Measurements from ENCODE around the gene TMEM119. TPM values are rescaled to one million over a fixed set of nuclear protein-coding genes. Genes with fewer than 3 reads are reported as not detected.

The TMEM119 gene
- polyA plus RNA-seq, 1 of the 3 experiments (the other 2 are of a cell fraction) = 25.7 TPM

- no peak for DNase-seq
- Histone ChIP-seq H3K9me2 (no peaks in the 10 kb centered on the region), H3K27ac (ENCODE audit: low read depth in 2 of 2, low read length in 1 of 2) (peak overlapping the region; percentile 30 to 78), H3K27me3 (ENCODE audit: insufficient read depth) (no peaks in the 10 kb centered on the region), H3F3A (replicated peaks; ENCODE audit: insufficient read depth) (peaks cover 28% of the 10 kb centered on the region), H3K4me2 (peak overlapping the region; percentile 67; the same call in 1 of the 2 replicates), H3K4me3 (ENCODE audit: low read depth in 2 of 2, low read length in 1 of 2) (no peak overlapping the region), H3K36me3 (replicated peaks in 1 of 2; ENCODE audit: control insufficient read depth in 1 of 2, insufficient read depth in 2 of 2, low read length in 1 of 2) (no peaks in the 10 kb centered on the region), H2AFZ (ENCODE audit: low read depth) (no peak overlapping the region; the same call in 1 of the 2 replicates), H4K20me1 (ENCODE audit: insufficient read depth) (no peaks in the 10 kb centered on the region), H3K9ac (peak overlapping the region; percentile 64), H3K9me3 (no peaks in the 10 kb centered on the region), H3K4me1 (ENCODE audit: control insufficient read depth in 1 of 2, insufficient read depth in 2 of 2, low read depth in 1 of 2, low read length in 1 of 2) (peaks cover 17 to 29% of the 10 kb centered on the region in 2 experiments; a peak in 3 of 4 replicates), H3K79me2 (ENCODE audit: insufficient read depth) (no peaks in the 10 kb centered on the region; the same call in 1 of the 2 replicates)
- POLR2A ChIA-PET = no interaction called here
- WGBS (ENCODE audit: low lambda C conversion rate) = 39% methylated on average over 12 of the region's 17 CpGs
- CTCF ChIA-PET = interaction anchor here (1.3 to 7.4 kb wide), 6 partner anchors 11 to 173 kb away, joined by 3 to 62 read pairs (median 6); no protein-coding TSS in a partner anchor
- TF ChIP-seq TEAD4 (IDR thresholded peaks at IDR 0.05; ENCODE audit: borderline replicate concordance, insufficient read depth) = 0 out of 2 replicates have a peak, but pooled peaks have one; percentile 8
- peak; percentile 49 for TF ChIP-seq MAX (IDR thresholded peaks at IDR 0.05; ENCODE audit: low read depth)
- TF ChIP-seq MXI1 (IDR thresholded peaks at IDR 0.05; ENCODE audit: low read depth, low read length) = no peak
- TF ChIP-seq FOXJ3 (CRISPR knock-in tag; IDR thresholded peaks at IDR 0.05) = no peak
- TF ChIP-seq, protein P1, sequence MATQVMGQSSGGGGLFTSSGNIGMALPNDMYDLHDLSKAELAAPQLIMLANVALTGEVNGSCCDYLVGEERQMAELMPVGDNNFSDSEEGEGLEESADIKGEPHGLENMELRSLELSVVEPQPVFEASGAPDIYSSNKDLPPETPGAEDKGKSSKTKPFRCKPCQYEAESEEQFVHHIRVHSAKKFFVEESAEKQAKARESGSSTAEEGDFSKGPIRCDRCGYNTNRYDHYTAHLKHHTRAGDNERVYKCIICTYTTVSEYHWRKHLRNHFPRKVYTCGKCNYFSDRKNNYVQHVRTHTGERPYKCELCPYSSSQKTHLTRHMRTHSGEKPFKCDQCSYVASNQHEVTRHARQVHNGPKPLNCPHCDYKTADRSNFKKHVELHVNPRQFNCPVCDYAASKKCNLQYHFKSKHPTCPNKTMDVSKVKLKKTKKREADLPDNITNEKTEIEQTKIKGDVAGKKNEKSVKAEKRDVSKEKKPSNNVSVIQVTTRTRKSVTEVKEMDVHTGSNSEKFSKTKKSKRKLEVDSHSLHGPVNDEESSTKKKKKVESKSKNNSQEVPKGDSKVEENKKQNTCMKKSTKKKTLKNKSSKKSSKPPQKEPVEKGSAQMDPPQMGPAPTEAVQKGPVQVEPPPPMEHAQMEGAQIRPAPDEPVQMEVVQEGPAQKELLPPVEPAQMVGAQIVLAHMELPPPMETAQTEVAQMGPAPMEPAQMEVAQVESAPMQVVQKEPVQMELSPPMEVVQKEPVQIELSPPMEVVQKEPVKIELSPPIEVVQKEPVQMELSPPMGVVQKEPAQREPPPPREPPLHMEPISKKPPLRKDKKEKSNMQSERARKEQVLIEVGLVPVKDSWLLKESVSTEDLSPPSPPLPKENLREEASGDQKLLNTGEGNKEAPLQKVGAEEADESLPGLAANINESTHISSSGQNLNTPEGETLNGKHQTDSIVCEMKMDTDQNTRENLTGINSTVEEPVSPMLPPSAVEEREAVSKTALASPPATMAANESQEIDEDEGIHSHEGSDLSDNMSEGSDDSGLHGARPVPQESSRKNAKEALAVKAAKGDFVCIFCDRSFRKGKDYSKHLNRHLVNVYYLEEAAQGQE (IDR thresholded peaks at IDR 0.05; ENCODE audit: low read depth, low read length) = no peak
- TF ChIP-seq EZH2phosphoT487 (IDR thresholded peaks at IDR 0.05; ENCODE audit: borderline replicate concordance, low read depth) = no peak
- TF ChIP-seq, protein P2, sequence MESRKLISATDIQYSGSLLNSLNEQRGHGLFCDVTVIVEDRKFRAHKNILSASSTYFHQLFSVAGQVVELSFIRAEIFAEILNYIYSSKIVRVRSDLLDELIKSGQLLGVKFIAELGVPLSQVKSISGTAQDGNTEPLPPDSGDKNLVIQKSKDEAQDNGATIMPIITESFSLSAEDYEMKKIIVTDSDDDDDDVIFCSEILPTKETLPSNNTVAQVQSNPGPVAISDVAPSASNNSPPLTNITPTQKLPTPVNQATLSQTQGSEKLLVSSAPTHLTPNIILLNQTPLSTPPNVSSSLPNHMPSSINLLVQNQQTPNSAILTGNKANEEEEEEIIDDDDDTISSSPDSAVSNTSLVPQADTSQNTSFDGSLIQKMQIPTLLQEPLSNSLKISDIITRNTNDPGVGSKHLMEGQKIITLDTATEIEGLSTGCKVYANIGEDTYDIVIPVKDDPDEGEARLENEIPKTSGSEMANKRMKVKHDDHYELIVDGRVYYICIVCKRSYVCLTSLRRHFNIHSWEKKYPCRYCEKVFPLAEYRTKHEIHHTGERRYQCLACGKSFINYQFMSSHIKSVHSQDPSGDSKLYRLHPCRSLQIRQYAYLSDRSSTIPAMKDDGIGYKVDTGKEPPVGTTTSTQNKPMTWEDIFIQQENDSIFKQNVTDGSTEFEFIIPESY (IDR thresholded peaks at IDR 0.05; ENCODE audit: borderline replicate concordance, low read depth) = no peak
- TF ChIP-seq GATA2 (CRISPR knock-in tag; IDR thresholded peaks at IDR 0.05) = no peak
- TF ChIP-seq NFIC (IDR thresholded peaks at IDR 0.05; ENCODE audit: borderline replicate concordance) = no peak
- TF ChIP-seq RXRA (IDR thresholded peaks at IDR 0.05; ENCODE audit: borderline replicate concordance, low read depth) = no peak; the same call in 1 of the 2 replicates
- TF ChIP-seq USF1 (IDR thresholded peaks at IDR 0.05; ENCODE audit: borderline replicate concordance, low read depth) = no peak
- no peak; a peak in 1 of 4 replicates for TF ChIP-seq EP300 (IDR thresholded peaks at IDR 0.05; ENCODE audit: borderline replicate concordance in 1 of 2, low read depth in 1 of 2, low read length in 1 of 2)
- no peak for TF ChIP-seq FOXM1 (IDR thresholded peaks at IDR 0.05; ENCODE audit: low read depth)
- no peak for TF ChIP-seq RFX5 (IDR thresholded peaks at IDR 0.05; ENCODE audit: low read length)
- TF ChIP-seq, protein P3, sequence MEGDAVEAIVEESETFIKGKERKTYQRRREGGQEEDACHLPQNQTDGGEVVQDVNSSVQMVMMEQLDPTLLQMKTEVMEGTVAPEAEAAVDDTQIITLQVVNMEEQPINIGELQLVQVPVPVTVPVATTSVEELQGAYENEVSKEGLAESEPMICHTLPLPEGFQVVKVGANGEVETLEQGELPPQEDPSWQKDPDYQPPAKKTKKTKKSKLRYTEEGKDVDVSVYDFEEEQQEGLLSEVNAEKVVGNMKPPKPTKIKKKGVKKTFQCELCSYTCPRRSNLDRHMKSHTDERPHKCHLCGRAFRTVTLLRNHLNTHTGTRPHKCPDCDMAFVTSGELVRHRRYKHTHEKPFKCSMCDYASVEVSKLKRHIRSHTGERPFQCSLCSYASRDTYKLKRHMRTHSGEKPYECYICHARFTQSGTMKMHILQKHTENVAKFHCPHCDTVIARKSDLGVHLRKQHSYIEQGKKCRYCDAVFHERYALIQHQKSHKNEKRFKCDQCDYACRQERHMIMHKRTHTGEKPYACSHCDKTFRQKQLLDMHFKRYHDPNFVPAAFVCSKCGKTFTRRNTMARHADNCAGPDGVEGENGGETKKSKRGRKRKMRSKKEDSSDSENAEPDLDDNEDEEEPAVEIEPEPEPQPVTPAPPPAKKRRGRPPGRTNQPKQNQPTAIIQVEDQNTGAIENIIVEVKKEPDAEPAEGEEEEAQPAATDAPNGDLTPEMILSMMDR (IDR thresholded peaks at IDR 0.05) = no peak
- TF ChIP-seq RCOR1 (IDR thresholded peaks at IDR 0.05; ENCODE audit: low read length) = no peak
- no peak for TF ChIP-seq SIN3A (IDR thresholded peaks at IDR 0.05; ENCODE audit: borderline replicate concordance, low read depth, low read length)
- TF ChIP-seq SMC3 (IDR thresholded peaks at IDR 0.05; ENCODE audit: low read depth, low read length) = no peak
- TF ChIP-seq, protein P4, sequence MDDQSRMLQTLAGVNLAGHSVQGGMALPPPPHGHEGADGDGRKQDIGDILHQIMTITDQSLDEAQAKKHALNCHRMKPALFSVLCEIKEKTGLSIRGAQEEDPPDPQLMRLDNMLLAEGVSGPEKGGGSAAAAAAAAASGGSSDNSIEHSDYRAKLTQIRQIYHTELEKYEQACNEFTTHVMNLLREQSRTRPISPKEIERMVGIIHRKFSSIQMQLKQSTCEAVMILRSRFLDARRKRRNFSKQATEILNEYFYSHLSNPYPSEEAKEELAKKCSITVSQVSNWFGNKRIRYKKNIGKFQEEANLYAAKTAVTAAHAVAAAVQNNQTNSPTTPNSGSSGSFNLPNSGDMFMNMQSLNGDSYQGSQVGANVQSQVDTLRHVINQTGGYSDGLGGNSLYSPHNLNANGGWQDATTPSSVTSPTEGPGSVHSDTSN (IDR thresholded peaks at IDR 0.05) = 0 out of 2 replicates have a peak, but pooled peaks have one; percentile 23
- no peak for TF ChIP-seq ELF1 (IDR thresholded peaks at IDR 0.05)
- 0 out of 2 replicates have a peak, but pooled peaks have one; percentile 44 for TF ChIP-seq POLR2AphosphoS5 (IDR thresholded peaks at IDR 0.05; ENCODE audit: low read depth, low read length)
These were observed 32.1 kb upstream of the TMEM119 start for GRCh38 chr12:108629824-108630476.
